Esophagus squamous epithelium (tissue), 4 donors: ENCODE measurements around the gene IL1RL2.

Source experiments
- CTCF ChIP-seq, 6 experiments: fragments of 450-650 bp in 4 of 6; fragments of 200-600 bp in 2 of 6; sonication (generic) in 2 of 6; IDR thresholded peaks; one replicate each; pipeline ENCODE4 v1.5.1; 2016 to 2019; ENCODE audit warnings: antibody characterized with exemption in 6 of 6, mild to moderate bottlenecking in 4 of 6, moderate library complexity in 4 of 6
- POLR2A ChIP-seq, 4 donors: fragments of 450-650 bp; IDR thresholded peaks; one replicate each; pipeline ENCODE4 v1.6.1; 2017; ENCODE audit warnings: antibody characterized with exemption in 4 of 4, mild to moderate bottlenecking in 4 of 4, moderate library complexity in 3 of 4

DNA sequence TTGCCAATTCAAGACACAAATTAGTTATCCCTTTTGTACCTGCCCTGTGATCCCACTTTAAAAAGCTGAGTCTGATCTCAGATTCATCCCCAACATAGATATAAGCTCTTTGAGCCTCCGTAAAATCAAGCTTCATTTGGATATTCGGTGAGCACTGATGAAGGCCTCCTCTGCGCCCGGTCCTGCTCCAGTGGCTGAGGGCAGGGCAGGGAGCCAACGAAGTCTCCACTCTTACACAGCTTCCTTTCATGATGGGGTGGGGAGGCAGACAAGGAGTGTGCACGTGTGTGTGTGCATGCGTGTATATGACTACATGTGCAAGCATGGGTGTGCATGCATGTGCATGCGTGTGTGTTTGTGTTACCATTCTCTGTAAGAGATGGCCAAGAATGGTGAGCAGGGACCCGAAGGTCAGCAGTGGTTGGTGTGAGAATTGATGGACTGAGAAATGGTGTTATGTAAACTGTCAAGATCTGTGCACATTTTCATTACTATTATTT, 43.6 kb downstream of the IL1RL2 start:
- no peak for TF ChIP-seq CTCF (IDR thresholded peaks at IDR 0.05)
- no peak for TF ChIP-seq POLR2A (IDR thresholded peaks at IDR 0.05)
